ENCODE data around the gene BCL2L2. TPM values are rescaled to one million over a fixed set of nuclear protein-coding genes. Genes with fewer than 3 reads are reported as not detected.
"Not testable (repeated sequence)": the region's sequence is repeated elsewhere in the genome, so short reads cannot be mapped to it uniquely, and the experiment has no call there.

Gene BCL2L2
- total and polyA plus RNA-seq, 2 of the 8 experiments (the other 6 are each of a cell fraction or from before 2014, with no cell fraction given): 9.3 to 13.8 TPM

GRCh38 chr14:23325746-23326145, 19.1 kb downstream of the BCL2L2 start:
- WGBS, 2 experiments (ENCODE audit: extremely low coverage in 1 of 2, insufficient coverage in 1 of 2, insufficient read length in 1 of 2, insufficient replicate concordance in 2 of 2, low coverage in 1 of 2, low lambda C conversion rate in 2 of 2, missing lambda C conversion rate in 1 of 2): 89% methylated on average over 5 of the region's 5 CpGs; no CpG with 5 or more reads in 1 of the 2 experiments
- not testable (repeated sequence) for FAIRE-seq
- CTCF ChIA-PET (ENCODE audit: partially characterized antibody): interaction anchor here (0.7 to 4.9 kb wide), 10 partner anchors 10 to 234 kb away, joined by 3 to 78 read pairs (median 18); partner anchors contain the start of genes CMTM5, EFS and SLC22A17

More at GRCh38 chr14:23325746-23326145, 19.1 kb downstream of the BCL2L2 start:
- not testable (repeated sequence) for H4K8ac ChIP-seq (ENCODE audit: extremely low read depth, insufficient read depth, low read length); H3K27ac ChIP-seq (ENCODE audit: low read depth, low read length); H3K18ac ChIP-seq (ENCODE audit: extremely low read depth, low read length); H3K4ac ChIP-seq (replicated peaks; ENCODE audit: insufficient read length, low read depth, low read length); H3K27me3 ChIP-seq (replicated peaks in 1 of 4; ENCODE audit: control insufficient read depth in 3 of 4, extremely low read depth in 1 of 4, insufficient read depth in 3 of 4, low read length in 3 of 4); H3K56ac ChIP-seq (replicated peaks; ENCODE audit: insufficient read length, low read depth, low read length); H3K9ac ChIP-seq (replicated peaks in 1 of 4; ENCODE audit: extremely low read depth in 1 of 4, low read depth in 3 of 4, low read length in 3 of 4); H3K79me1 ChIP-seq (ENCODE audit: low read depth, low read length); H2BK12ac ChIP-seq (ENCODE audit: low read depth, low read length); H2BK15ac ChIP-seq (ENCODE audit: low read length); H2BK20ac ChIP-seq (ENCODE audit: low read length); H2BK120ac ChIP-seq (replicated peaks; ENCODE audit: low read depth, low read length); H3K4me1 ChIP-seq (replicated peaks in 1 of 4; ENCODE audit: control insufficient read depth in 3 of 4, insufficient read depth in 4 of 4, low read length in 3 of 4); H3K4me2 ChIP-seq (ENCODE audit: insufficient read depth in 1 of 2, low read depth in 2 of 2, low read length in 2 of 2); H2BK5ac ChIP-seq (ENCODE audit: low read depth, low read length); H3K9me3 ChIP-seq (ENCODE audit: insufficient read depth in 2 of 2, low read depth in 1 of 2, low read length in 1 of 2); H3K23ac ChIP-seq (ENCODE audit: insufficient read length); H3K23me2 ChIP-seq (ENCODE audit: low read depth, low read length); H4K5ac ChIP-seq (ENCODE audit: insufficient read length, low read depth, low read length); H3K4me3 ChIP-seq (ENCODE audit: extremely low read depth in 1 of 4, insufficient read depth in 2 of 4, low read depth in 3 of 4, low read length in 4 of 4); H4K91ac ChIP-seq (replicated peaks; ENCODE audit: insufficient read length, low read length); H2AFZ ChIP-seq (ENCODE audit: low read length); H3K14ac ChIP-seq (ENCODE audit: insufficient read length); H2AK5ac ChIP-seq (ENCODE audit: low read depth, low read length); DNase-seq (ENCODE audit: low read depth in 1 of 2, low spot score in 2 of 2); H4K20me1 ChIP-seq (replicated peaks in 1 of 2; ENCODE audit: control insufficient read depth in 1 of 2, insufficient read depth in 2 of 2, low read length in 2 of 2)
- Histone ChIP-seq H3K36me3 (ENCODE audit: control insufficient read depth in 2 of 4, insufficient read depth in 4 of 4, low read length in 3 of 4) (peaks cover 9 to 35% (median 24%) of the 10 kb centered on the region in 4 experiments; a peak in 7 of 8 replicates), H3K79me2 (ENCODE audit: control insufficient read depth in 1 of 2, insufficient read depth in 2 of 2, low read length in 2 of 2) (peaks cover 11 to 17% of the 10 kb centered on the region in 2 experiments)
- POLR2A ChIA-PET (ENCODE audit: partially characterized antibody): interaction anchor here (0.7 to 4.0 kb wide), 9 partner anchors 19 to 213 kb away, joined by 3 to 21 read pairs (median 5); partner anchors contain the start of gene BCL2L2

Measured in H1 (cell line).